ENCODE results near the gene TRIP11. TPM values are rescaled to one million over a fixed set of nuclear protein-coding genes. Genes with fewer than 3 reads are reported as not detected.
A peak's percentile ranks its signal among the peaks of the same experiment; 100 is the strongest.

Gene TRIP11
- total and polyA plus RNA-seq, 4 donors = 4.3 to 28.4 (median 16.6) TPM

GRCh38 chr14:91918186-91918883, 121.5 kb downstream of the TRIP11 start:
- WGBS = 57% methylated on average over 5 of the region's 5 CpGs
- peaks cover 0 to 7% (median 4%) of the 10 kb centered on the region in 4 donors for H3K4me1 ChIP-seq (ENCODE audit: control insufficient read depth in 4 of 4, insufficient read depth in 4 of 4, low read length in 3 of 4)
- no peaks in the 10 kb centered on the region for H3K27me3 ChIP-seq (ENCODE audit: control insufficient read depth in 4 of 4, insufficient read depth in 4 of 4, low read length in 3 of 4)
- TF ChIP-seq NR2F2 (IDR thresholded peaks at IDR 0.05) = peak; percentile 97
- TF ChIP-seq ATF3 (IDR thresholded peaks at IDR 0.05) = no peak
- TF ChIP-seq, protein P1, sequence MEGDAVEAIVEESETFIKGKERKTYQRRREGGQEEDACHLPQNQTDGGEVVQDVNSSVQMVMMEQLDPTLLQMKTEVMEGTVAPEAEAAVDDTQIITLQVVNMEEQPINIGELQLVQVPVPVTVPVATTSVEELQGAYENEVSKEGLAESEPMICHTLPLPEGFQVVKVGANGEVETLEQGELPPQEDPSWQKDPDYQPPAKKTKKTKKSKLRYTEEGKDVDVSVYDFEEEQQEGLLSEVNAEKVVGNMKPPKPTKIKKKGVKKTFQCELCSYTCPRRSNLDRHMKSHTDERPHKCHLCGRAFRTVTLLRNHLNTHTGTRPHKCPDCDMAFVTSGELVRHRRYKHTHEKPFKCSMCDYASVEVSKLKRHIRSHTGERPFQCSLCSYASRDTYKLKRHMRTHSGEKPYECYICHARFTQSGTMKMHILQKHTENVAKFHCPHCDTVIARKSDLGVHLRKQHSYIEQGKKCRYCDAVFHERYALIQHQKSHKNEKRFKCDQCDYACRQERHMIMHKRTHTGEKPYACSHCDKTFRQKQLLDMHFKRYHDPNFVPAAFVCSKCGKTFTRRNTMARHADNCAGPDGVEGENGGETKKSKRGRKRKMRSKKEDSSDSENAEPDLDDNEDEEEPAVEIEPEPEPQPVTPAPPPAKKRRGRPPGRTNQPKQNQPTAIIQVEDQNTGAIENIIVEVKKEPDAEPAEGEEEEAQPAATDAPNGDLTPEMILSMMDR (IDR thresholded peaks at IDR 0.05; ENCODE audit: low read depth, low read length, missing input control) = no peak
- TF ChIP-seq, protein P2, sequence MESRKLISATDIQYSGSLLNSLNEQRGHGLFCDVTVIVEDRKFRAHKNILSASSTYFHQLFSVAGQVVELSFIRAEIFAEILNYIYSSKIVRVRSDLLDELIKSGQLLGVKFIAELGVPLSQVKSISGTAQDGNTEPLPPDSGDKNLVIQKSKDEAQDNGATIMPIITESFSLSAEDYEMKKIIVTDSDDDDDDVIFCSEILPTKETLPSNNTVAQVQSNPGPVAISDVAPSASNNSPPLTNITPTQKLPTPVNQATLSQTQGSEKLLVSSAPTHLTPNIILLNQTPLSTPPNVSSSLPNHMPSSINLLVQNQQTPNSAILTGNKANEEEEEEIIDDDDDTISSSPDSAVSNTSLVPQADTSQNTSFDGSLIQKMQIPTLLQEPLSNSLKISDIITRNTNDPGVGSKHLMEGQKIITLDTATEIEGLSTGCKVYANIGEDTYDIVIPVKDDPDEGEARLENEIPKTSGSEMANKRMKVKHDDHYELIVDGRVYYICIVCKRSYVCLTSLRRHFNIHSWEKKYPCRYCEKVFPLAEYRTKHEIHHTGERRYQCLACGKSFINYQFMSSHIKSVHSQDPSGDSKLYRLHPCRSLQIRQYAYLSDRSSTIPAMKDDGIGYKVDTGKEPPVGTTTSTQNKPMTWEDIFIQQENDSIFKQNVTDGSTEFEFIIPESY (IDR thresholded peaks at IDR 0.05) = no peak
- no peak for TF ChIP-seq HNF4A (conservative IDR thresholded peaks at IDR 0.05)
- peak; percentile 19 to 33 for TF ChIP-seq RXRA (IDR thresholded peaks at IDR 0.05)
- peak; percentile 26 for TF ChIP-seq SP1 (IDR thresholded peaks at IDR 0.05)
- no peak overlapping the region for H3K9ac ChIP-seq (ENCODE audit: low read depth in 1 of 2, low read length in 2 of 2)
- H3K36me3 ChIP-seq (ENCODE audit: control insufficient read depth in 4 of 4, insufficient read depth in 3 of 4, low read depth in 1 of 4, low read length in 3 of 4) = no peaks in the 10 kb centered on the region
- H3K27ac ChIP-seq (ENCODE audit: low read depth in 1 of 2, low read length in 2 of 2) = no peak overlapping the region
- no peaks in the 10 kb centered on the region for H3K9me3 ChIP-seq (ENCODE audit: control insufficient read depth in 4 of 4, low read length in 3 of 4)
- no peak for DNase-seq (ENCODE audit: low spot score)
- H3K4me3 ChIP-seq (ENCODE audit: low read depth in 1 of 3, low read length in 3 of 3) = no peak overlapping the region

Other genes starting within 250 kb of the TRIP11 start
- 1 to 10 TPM; 1.9 to 6.4 TPM for gene TC2N, start 172.5 kb downstream of the TRIP11 start, total RNA-seq
- 1 to 10 TPM in 1 of 2 donors, under 1 TPM in 1; 0.62 to 1.3 TPM for gene TC2N, start 172.5 kb downstream of the TRIP11 start, polyA plus RNA-seq
- gene FBLN5, start 92.4 kb downstream of the TRIP11 start, total RNA-seq = 10 to 100 TPM in 1 of 2 donors, 1 to 10 TPM in 1; 3.9 to 18.7 TPM
- 10 to 100 TPM; 10.9 to 21.8 TPM for gene FBLN5, start 92.4 kb downstream of the TRIP11 start, polyA plus RNA-seq
- 10 to 100 TPM; 12.9 to 17.7 TPM for gene ATXN3, start 66.5 kb upstream of the TRIP11 start, total RNA-seq
- gene ATXN3, start 66.5 kb upstream of the TRIP11 start, polyA plus RNA-seq = 1 to 10 TPM; 3.6 to 5.3 TPM
- 100 to 1,000 TPM; 136 to 197 TPM for gene NDUFB1, start 81.6 kb upstream of the TRIP11 start, total RNA-seq
- 100 to 1,000 TPM; 283 to 436 TPM for gene NDUFB1, start 81.6 kb upstream of the TRIP11 start, polyA plus RNA-seq
- 10 to 100 TPM; 18.4 to 19.4 TPM for gene CPSF2, start 81.9 kb upstream of the TRIP11 start, total RNA-seq
- gene CPSF2, start 81.9 kb upstream of the TRIP11 start, polyA plus RNA-seq = 1 to 10 TPM; 9.6 to 9.9 TPM

Data from liver (tissue), 9 donors.